GM23248 (cell line): ENCODE data around the gene SLU7. TPM values are rescaled to one million over a fixed set of nuclear protein-coding genes. Genes with fewer than 3 reads are reported as not detected.

Source experiments
- DNase-seq: peaks from one replicate; pipeline ENCODE4 v3.0.0-alpha.2; 2015
- H2AFZ ChIP-seq: fragments of 200-600 bp; sonication (generic); 2 replicates; pipeline ENCODE4 v1.6.1; 2016; ENCODE audit warnings: antibody characterized with exemption
- H3F3A ChIP-seq: fragments of 200-600 bp; sonication (generic); 2 replicates; pipeline ENCODE4 v1.6.1; 2016; ENCODE audit warnings: mild to moderate bottlenecking, antibody characterized with exemption, mixed run types; ENCODE audit not compliant: insufficient read depth
- H3K27ac ChIP-seq: fragments of 200-600 bp; sonication (generic); 2 replicates; pipeline ENCODE4 v1.5.1; 2016; ENCODE audit warnings: mild to moderate bottlenecking
- H3K27me3 ChIP-seq: fragments of 200-600 bp; sonication (generic); replicated peaks from 2 replicates; pipeline ENCODE4 v1.6.1; 2016; ENCODE audit warnings: mild to moderate bottlenecking; ENCODE audit not compliant: insufficient read depth
- H3K36me3 ChIP-seq: fragments of 200-600 bp; sonication (generic); 2 replicates; pipeline ENCODE4 v1.6.1; 2016; ENCODE audit warnings: low read depth, mild to moderate bottlenecking
- H3K4me1 ChIP-seq: fragments of 200-600 bp; sonication (generic); 2 replicates; pipeline ENCODE4 v1.6.1; 2016; ENCODE audit warnings: mild to moderate bottlenecking; ENCODE audit not compliant: insufficient read depth
- H3K4me2 ChIP-seq: fragments of 200-600 bp; sonication (generic); one replicate; pipeline ENCODE4 v1.6.1; 2016; ENCODE audit warnings: mild to moderate bottlenecking; ENCODE audit not compliant: unreplicated experiment
- H3K4me3 ChIP-seq: fragments of 200-600 bp; sonication (generic); 2 replicates; pipeline ENCODE4 v1.5.1; 2016; ENCODE audit warnings: mild to moderate bottlenecking
- H3K79me2 ChIP-seq: fragments of 200-600 bp; sonication (generic); 2 replicates; pipeline ENCODE4 v1.6.1; 2016; ENCODE audit warnings: mild to moderate bottlenecking; ENCODE audit not compliant: insufficient read depth
- H3K9ac ChIP-seq: fragments of 200-600 bp; sonication (generic); 2 replicates; pipeline ENCODE4 v1.6.1; 2016; ENCODE audit warnings: mild to moderate bottlenecking
- H3K9me2 ChIP-seq: fragments of 200-600 bp; sonication (generic); 2 replicates; pipeline ENCODE4 v1.6.1; 2016; ENCODE audit warnings: mixed run types, mild to moderate bottlenecking, moderate library complexity; ENCODE audit not compliant: insufficient read depth
- H3K9me3 ChIP-seq: fragments of 200-600 bp; sonication (generic); one replicate; pipeline ENCODE4 v1.6.1; 2017; ENCODE audit warnings: low read depth
- H4K20me1 ChIP-seq: fragments of 200-600 bp; sonication (generic); 2 replicates; pipeline ENCODE4 v1.6.0; 2016; ENCODE audit not compliant: insufficient read depth
- EZH2 ChIP-seq: fragments of 200-600 bp; sonication (generic); IDR thresholded peaks from 2 replicates; pipeline ENCODE4 v1.6.1; 2018; ENCODE audit warnings: antibody characterized with exemption, mild to moderate bottlenecking; ENCODE audit not compliant: insufficient read depth, poor library complexity, severe bottlenecking
- EZH2phosphoT487 ChIP-seq: fragments of 200-600 bp; sonication (generic); IDR thresholded peaks from 2 replicates; pipeline ENCODE4 v1.6.1; 2018; ENCODE audit warnings: antibody characterized with exemption, moderate library complexity, mild to moderate bottlenecking, low read depth; ENCODE audit not compliant: insufficient read depth
- WGBS, 2 experiments: methylation state at CpG; one replicate each; pipeline ENCODE4 v1.1.6; 2015 to 2017; ENCODE audit warnings: low lambda C conversion rate in 2 of 2, low coverage in 1 of 2; ENCODE audit errors: missing lambda C conversion rate in 2 of 2; 5-methylcytosine and 5-hydroxymethylcytosine counted together
- in situ Hi-C: fragments of 300-500 bp; cut with MboI; formaldehyde crosslinking; loops from 2 replicates; pipeline ENCODE4 v1.15.0; 2020
- polyA plus RNA-seq: library from polyadenylated mRNA; unstranded; fragments of >200 nt; fragmentation: Nextera tagmentation; extraction: Ambion mirVana; gene quantifications from 2 replicates; pipeline ENCODE4 v1.2.1, GENCODE V29; 2016
- total RNA-seq: library from RNA; depleted of rRNA; stranded (reverse); fragments of >200 nt; shearing (Covaris generic); gene quantifications from 2 replicates; pipeline ENCODE4 v1.2.3, GENCODE V29; 2014

The SLU7 gene
- total and polyA plus RNA-seq, 2 experiments from 2014 or later = 32.1 to 54.3 TPM

GRCh38 chr5:160466889-160467554 is 48.1 kb upstream of the SLU7 start:
- Histone ChIP-seq H4K20me1 (no peaks in the 10 kb centered on the region), H3F3A (peaks cover 23% of the 10 kb centered on the region), H3K4me3 (peak overlapping the region; percentile 63), H3K27me3 (no peaks in the 10 kb centered on the region), H3K36me3 (no peaks in the 10 kb centered on the region), H3K27ac (peak overlapping the region; percentile 11; the same call in 1 of the 2 replicates), H3K4me2 (peak overlapping the region; percentile 81), H2AFZ (peak overlapping the region; percentile 81), H3K9me2 (no peaks in the 10 kb centered on the region), H3K9ac (peak overlapping the region; percentile 30), H3K9me3 (no peaks in the 10 kb centered on the region), H3K79me2 (no peaks in the 10 kb centered on the region), H3K4me1 (peaks cover 31% of the 10 kb centered on the region)
- TF ChIP-seq EZH2phosphoT487 = no peak
- no peak for TF ChIP-seq EZH2
- in situ Hi-C loops = no loop called here
- DNase-seq = no peak
- WGBS, 2 experiments = 76 to 85% methylated on average over 9 of the region's 9 CpGs

GRCh38 chr5:160466116-160466515 is 47.2 kb upstream of the SLU7 start:
- peaks cover 27% of the 10 kb centered on the region for H3K4me1 ChIP-seq
- 95 to 96% methylated on average over 5 of the region's 5 CpGs for WGBS, 2 experiments
- no peak for TF ChIP-seq EZH2

DNA sequence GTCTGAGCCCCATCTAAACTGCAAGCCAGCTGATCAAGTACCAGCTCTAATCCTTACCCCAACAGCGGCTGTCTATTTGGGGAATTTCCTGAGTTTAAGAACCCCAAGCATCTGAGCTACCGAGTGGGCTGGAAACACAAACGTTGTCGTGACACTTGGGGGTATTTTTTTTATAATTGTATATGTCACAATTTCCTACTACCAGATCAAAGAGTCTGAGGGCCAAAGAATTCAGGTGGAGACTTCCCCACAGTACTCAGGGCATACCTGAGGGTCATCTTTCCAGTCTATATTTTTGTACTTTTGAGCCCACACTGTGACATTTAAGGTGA is 45.6 kb upstream of the SLU7 start:
- H3K4me1 ChIP-seq = peaks cover 26% of the 10 kb centered on the region
- no peak for DNase-seq
- no peaks in the 10 kb centered on the region for H3K9me3 ChIP-seq
- H2AFZ ChIP-seq = no peak overlapping the region
- no peak overlapping the region for H3K4me3 ChIP-seq
- in situ Hi-C loops = no loop called here
- 65 to 67% methylated on average over 4 of the region's 4 CpGs for WGBS, 2 experiments
- H3K9me2 ChIP-seq = no peaks in the 10 kb centered on the region
- H3F3A ChIP-seq = peaks cover 23% of the 10 kb centered on the region
- no peaks in the 10 kb centered on the region for H3K36me3 ChIP-seq
- no peaks in the 10 kb centered on the region for H3K79me2 ChIP-seq
- H3K4me2 ChIP-seq = no peak overlapping the region
- no peak overlapping the region for H3K27ac ChIP-seq
- no peak overlapping the region for H3K9ac ChIP-seq
- TF ChIP-seq EZH2phosphoT487 (no peak), EZH2 (no peak)
- H4K20me1 ChIP-seq = no peaks in the 10 kb centered on the region
- H3K27me3 ChIP-seq = no peaks in the 10 kb centered on the region

More at GRCh38 chr5:160466116-160466515, 47.2 kb upstream of the SLU7 start:
- H3K79me2 ChIP-seq = no peaks in the 10 kb centered on the region
- DNase-seq = no peak
- no peak overlapping the region for H3K9ac ChIP-seq
- H3K27ac ChIP-seq = no peak overlapping the region
- H3K9me2 ChIP-seq = no peaks in the 10 kb centered on the region
- no peaks in the 10 kb centered on the region for H3K9me3 ChIP-seq
- H4K20me1 ChIP-seq = no peaks in the 10 kb centered on the region
- H2AFZ ChIP-seq = no peak overlapping the region
- H3K36me3 ChIP-seq = no peaks in the 10 kb centered on the region
- no peak overlapping the region for H3K4me3 ChIP-seq
- H3K4me2 ChIP-seq = no peak overlapping the region
- in situ Hi-C loops = no loop called here
- no peaks in the 10 kb centered on the region for H3K27me3 ChIP-seq
- peaks cover 23% of the 10 kb centered on the region for H3F3A ChIP-seq

DNA sequence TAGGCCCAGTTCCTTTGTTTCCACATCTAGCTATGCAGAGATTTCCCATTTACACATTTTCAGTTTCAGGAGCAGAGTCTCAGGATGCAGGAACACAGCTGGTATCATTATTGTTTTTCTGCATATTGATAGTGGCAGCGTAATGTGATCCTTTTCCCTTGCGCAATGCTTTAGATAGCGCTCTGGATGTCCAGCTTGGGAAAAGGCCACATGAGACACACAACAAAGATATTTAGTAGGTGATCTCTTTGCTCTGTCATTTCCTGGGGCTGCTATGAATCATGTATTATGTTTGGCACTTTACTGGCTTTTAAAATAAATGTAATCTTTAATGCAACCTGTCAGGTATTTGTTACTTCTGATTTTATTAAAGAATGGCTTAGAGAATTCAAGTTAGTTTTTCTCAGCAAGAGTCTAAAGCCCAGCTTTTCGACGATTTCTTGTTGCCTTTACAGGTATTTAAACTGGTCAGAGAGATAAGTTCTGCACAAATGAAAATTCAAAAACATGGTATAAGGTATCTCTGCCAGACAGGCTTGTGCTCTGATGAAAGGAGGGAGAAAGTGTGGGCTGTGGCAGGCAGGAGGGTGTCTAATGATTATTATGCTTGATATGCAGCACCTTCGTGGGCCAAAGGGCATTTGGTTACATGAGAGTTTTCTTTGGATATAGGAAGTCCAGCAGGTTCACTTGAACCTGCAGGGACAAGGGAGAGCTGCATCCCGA is 45.0 kb upstream of the SLU7 start:
- Histone ChIP-seq H3K4me3 (no peak overlapping the region), H3K79me2 (no peaks in the 10 kb centered on the region), H3K9ac (no peak overlapping the region), H3K27me3 (no peaks in the 10 kb centered on the region), H2AFZ (no peak overlapping the region), H3F3A (peaks cover 23% of the 10 kb centered on the region), H3K27ac (no peak overlapping the region), H3K9me2 (no peaks in the 10 kb centered on the region), H4K20me1 (no peaks in the 10 kb centered on the region), H3K4me2 (no peak overlapping the region), H3K4me1 (peaks cover 26% of the 10 kb centered on the region), H3K9me3 (no peaks in the 10 kb centered on the region), H3K36me3 (no peaks in the 10 kb centered on the region)
- in situ Hi-C loops = no loop called here
- peak; percentile 80 for DNase-seq
- TF ChIP-seq EZH2phosphoT487 (no peak), EZH2 (no peak)
- WGBS, 2 experiments = 55 to 57% methylated on average over 7 of the region's 7 CpGs
